Forelimb muscle (tissue), 1 donor: ENCODE results near the gene CENPP. TPM values are rescaled to one million over a fixed set of nuclear protein-coding genes. Genes with fewer than 3 reads are reported as not detected.
A peak's percentile ranks its signal among the peaks of the same experiment; 100 is the strongest.

Experiments
- DNase-seq: peaks from one replicate; pipeline ENCODE4 v3.0.0-alpha.2; 2013; ENCODE audit warnings: low read depth
- polyA plus RNA-seq: library from polyadenylated mRNA; unstranded; fragments of 120-200 nt; gene quantifications from one replicate; pipeline ENCODE4 v1.2.1, GENCODE V29; 2013; ENCODE audit not compliant: insufficient read length

Gene CENPP
- 3.9 TPM for polyA plus RNA-seq

DNA sequence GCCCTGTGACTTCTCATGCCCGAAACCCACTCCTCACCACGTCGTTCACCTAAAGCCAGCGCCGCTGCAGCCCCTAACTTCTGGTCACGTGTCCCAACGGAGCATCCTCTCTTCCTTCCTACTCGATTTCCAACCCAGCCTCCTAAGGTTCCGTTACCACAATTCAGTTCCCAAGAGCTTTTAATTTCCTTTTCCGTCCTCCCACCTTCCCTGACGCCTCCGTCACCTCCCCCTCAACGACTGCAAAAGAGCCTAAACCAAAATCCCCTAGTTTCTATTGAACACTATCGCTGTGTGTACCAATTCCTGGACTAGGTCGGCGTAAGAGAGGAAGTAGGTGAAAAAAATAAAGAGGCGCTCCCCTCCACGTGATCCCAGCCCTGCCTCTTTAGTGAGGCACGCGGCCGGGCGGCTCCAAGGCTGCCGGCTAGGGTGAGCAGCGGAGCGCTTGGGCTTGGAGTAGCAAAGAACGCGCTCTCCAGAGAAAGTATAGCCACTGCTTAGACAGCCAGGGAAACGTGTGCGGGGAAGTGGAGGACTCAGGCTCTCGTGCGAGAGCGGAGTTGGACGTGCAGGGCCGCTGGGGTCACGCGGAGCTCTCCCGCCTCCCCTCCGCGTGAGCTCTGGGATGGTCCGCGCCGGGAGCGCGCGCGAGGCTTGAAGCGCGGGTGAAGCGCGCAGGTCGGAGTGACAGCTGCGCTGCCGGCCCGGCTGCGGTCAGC, at the start of gene CENPP, which contains the start of gene NOL8:
Gene CENPP (plus strand): TSS at position 685 of the 722 bp plus-strand sequence.
Gene NOL8 (minus strand): TSS at position 82 of the 722 bp plus-strand sequence. CDS start 1,189 bp downstream, outside the sequence.
- peak; percentile 72 for DNase-seq

DNA sequence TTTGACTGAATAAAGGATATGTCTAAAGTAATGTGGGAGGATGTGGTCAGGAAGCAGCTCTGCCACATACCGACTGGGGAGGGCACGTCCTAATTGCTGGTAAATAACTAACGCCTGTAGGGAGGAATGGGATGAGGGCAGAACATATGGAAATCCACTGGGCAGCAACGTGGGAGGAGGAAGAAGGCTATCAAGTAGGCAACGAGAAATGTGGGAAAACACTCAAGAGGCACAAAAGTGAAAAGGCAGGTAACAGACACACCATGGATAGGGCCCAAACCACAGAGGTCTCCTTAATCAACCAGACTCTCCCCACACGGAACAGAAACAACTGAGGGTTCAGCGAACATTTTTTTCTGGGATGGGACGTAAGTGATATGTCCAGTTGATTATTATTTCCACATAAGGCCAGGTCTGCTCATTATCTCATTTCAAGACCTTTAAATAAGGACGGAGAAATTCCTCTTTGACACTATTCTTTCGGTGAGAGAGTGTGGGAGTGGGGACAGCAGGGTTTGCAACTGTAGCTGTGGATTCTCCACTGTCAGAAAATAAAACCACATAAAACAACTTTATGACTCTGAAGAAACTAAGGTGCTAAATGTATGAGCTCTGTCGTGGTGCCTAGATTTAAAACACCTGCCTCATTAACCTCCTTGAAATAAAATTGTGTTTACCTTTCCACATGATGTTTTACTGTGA, 49.3 kb upstream of the CENPP start:
- DNase-seq: no peak

DNA sequence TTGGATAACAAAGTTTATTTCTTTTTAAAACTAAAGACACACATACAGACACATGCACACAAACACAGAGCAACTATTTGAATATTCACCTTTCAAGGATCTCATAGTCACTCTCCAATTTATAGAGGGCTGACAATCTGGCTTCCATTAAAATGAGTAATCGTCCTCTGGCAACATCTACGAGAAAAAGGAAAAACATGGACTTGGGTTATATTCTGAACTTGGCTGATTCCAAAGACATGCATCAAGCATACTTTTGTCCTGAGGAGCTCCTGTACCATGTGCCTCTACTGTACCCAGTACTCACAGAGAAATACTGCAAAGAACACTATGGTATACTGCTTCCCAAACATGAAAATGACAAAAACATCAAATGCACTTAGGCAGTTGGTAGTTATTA, 47.6 kb upstream of the CENPP start:
- no peak for DNase-seq

DNA sequence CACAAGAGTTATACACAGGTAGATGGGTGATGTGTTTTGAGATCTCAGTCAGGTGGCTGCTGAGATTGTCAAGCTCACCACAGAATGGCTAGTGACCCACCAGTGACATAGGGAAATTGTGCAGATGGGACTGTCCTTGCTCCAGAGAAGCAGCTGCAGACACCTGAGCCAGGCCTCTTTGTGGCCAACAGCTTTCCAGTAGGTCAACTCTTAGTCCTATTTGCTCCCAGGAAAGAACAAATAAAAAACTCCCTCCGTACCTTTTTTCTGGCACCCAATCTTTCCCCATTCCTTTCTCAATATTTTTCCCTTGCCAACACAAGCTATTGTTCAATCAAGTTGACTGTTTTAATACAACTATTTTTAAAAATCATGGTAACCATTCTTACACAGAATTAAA, 46.5 kb upstream of the CENPP start:
- DNase-seq: no peak

DNA sequence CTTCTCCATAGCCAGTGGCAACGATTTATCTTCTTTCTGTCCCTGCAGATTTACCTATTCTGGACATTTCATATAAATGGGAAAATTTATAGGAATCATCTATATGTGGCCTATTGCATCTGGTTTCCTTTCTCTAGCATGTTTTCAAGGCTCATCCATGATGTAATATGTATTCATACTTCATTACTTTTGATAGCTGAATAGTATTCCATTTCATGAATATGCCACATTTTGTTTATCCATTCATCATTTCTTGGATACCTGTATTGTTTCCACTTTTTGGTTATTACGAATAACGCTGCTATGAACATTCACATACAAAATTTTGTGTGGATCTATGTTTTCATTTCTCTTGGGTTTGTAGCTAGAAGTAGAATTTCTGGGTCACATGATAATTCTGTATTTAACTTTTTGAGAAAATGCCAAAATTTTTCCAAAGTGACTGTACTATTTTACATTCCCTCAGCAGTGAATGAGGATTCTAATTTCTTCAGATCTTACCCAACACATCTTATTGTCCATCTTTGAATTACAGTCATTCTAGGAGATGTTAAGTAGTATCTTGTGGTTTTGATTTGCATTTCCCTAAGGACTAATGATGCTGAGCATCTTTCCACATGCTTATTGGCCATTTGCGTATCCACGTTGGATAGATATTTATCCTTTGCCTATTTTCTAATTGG, 35.9 kb upstream of the CENPP start:
- DNase-seq: no peak

DNA sequence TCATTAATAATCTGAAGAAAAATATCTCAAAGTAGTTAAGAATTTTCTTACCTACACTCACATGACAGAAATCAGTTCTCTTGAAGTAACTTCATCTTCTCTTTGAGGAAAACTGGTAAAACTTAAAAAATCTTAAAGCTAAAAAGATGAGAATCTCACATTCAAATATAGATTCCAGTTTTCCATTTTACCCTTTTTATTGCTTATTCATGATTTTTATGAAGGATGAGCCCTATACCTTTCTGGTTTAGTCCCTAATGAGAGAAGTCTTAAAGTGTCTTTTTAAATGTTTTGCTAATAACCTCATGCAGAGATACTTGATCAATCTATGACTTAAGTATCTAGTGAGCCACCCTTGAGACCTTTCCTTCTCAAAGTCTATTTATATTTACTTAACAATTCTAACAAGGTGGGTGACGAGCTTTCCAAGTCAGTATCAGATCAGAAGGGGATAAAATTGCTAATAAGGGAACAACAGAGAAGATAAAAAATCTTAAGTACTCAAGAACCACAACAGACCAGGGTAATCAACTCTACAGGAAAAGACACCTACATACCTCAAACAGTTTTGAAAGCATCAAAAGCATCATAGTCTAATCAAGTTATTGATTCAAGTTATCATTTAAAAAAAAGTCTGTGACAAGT, 34.8 kb upstream of the CENPP start:
- no peak for DNase-seq

DNA sequence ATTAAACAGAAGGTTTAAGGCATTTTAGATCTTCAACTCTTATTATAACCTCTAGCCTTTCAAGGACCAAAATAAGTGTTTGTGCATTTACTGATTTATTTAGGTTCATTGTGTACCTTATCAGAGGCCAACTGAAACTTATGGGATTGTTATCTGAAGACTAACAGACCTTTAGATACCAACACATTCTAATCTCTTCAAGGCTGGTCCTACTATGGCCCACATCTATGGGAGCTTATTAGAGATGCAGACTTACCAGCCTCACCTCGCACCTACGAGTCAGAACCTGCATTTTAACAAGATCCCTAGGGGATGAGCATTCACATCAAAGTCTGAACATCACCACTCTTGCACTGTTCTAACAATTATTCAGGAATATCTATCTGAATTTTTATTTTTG, 34.2 kb upstream of the CENPP start:
- DNase-seq: no peak

DNA sequence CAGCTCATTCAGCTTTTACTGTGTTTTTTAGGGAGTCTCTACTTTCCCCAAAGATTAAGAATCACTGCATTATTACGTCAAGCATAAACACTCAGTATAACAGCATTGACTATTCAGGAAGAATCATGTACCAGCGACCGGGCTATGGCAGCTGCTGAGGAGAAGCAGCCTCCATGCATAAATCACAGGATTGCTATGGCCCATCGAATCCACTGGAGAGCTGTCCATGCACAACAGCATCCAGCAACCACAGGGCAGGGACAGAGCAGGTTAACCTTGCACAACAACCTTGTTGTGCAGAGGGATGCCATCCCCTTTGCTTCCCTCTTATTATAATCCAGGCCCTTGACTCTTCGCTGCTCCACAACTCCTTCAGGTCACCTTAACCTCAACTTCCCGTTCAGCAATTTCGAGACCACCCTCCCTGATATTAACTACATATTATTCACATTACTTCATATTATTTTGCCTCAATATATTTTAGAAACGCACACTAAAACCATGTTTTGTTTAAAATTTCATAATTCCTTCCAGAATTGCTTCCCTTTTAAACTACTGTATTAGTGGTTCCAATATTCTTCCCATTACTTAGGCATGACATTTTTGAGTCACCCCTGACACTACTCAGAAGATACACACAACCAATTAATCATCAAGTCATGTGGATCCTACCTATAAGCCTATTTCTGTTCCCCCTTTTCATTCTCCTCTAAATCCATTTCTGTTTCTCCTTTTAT, 33.2 kb upstream of the CENPP start:
- no peak for DNase-seq

DNA sequence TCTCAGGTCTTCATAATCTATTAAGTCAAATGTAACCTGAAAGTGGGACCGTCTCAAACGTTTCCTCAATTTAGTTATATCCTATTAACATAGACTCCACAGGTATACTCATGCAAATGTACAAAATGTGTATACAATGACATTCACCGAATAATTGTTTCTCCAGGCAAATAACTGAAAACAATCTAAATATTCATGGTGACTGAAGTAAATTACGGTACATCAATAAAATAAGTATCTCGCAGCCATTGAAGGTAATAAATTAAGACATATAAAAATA, 32.7 kb upstream of the CENPP start:
- no peak for DNase-seq

DNA sequence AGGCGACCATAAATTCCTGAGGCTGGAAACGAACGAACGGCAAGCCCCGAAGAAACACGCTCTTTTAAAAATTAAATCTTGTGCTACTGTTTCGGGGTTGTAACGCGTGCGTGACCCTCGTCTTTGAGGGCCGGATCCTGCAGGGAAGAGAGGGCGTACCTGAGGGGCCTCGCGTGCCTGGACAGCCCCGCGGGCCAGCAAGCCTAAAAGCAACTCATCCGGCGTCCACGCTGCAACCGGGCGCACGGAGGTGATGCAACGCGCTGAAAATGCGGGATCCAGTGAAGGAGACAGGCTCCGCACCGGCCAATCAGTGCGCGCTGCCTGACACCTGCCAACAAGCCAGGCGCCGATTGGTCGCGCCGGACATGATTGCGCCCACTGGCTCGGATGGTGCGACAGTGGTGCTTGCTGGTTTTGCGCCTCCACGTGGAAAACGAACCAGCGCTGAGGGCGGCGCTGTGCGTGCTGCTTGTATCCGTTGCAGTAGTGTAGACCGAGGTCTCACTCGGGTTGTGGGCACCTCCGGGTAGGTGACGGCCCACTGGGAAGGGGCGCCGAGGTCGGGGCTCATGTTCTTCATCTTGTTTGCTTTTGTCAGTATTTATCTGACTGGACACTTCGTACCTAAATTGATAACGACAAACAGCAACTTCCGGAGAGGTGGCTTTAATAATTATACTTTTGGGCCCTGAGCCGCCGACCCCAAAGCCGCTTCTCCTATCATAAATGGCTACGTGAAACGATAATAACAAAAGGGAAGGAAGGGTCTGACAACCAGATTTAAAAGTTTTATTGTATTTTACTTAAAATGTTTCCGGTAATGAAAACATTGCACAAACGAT, 32.1 kb upstream of the CENPP start, which contains the start of gene IARS1:
Gene IARS1 (minus strand): TSS at position 246 of the 845 bp plus-strand sequence. CDS start 4,278 bp downstream, outside the sequence.
- DNase-seq: peak; percentile 87

DNA sequence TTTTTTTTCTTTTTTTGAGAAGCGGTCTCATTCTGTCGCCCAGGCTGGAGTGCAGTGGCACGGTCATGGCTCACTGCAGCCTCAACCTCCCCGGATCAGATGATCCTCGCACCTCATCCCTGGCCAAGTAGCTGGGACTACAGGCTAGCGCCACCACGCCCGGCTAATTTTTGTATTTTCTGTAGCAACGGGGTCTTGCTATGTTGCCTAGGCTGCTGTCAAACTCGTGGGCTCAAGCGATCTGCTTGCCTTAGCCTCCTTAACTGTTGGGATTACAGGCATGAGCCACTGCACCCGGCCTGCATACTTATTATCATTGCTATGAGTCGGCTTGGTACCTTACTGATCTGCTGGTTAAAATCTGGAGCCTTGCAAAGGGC, 31.5 kb upstream of the CENPP start:
- no peak for DNase-seq

DNA sequence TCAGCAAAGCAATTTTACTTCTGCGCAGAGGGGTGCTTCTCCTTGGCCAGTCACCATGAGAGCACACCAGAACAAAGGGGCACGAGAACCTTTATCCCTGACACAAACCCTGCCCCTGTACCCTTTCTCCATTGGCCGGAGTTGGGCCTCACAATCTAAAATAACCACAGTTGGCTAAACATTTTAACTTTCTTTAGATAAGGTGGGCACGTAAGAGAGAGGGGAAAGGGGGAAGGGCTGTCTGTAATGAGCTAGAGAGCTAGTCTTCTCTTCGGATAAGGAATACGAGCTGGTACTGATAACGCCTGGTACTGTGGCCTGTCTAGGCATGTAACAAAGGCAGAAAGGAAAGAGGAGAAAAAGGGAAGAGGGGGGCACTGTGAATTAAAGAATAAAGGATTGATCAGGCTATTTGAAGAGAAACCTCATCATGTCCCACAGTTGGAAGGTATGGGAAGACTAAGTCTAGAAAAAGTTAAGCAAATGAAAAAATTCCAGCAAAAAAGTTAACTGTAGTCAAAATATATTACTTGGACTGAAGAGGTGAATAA, 30.4 kb upstream of the CENPP start:
- no peak for DNase-seq

DNA sequence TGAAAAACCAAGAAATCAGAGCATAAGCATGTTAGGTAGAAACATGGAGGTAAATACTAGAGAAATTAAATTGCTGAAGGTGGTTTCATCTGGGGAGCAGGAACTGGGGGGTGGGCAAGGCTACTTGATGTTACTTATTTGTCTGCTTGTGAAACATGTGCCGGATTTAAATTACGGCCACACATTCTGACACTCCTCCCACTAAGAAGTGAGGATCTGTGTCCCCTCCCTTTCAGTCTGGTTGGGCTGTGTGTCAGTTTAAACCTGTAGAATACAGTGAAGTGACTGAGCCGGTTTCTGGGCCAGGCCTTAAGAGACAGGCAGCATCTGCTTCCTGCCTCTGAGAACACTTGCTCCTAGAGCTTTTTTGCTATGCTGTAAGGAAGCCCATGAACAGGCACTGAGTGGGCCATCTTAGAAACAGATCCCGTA, 29.9 kb upstream of the CENPP start:
- DNase-seq: no peak

DNA sequence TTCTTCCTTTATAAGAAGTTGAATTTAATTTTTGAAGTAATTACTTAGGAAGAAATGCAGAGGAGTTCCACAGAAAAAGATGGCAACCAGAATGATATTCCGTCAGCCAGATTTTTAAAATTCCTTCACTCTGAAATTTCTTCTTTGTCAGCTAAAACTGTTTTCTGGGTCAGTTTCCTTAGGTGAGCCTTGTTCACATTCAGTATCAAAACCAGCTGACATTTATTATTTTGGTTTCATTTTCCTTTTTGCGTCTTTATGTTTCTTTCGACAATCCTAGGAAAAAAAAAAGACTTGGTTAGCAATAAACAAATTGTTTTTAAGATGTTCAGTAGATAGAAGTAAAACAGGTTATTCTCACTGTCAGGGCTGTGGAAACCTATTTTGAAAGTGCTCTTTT, 28.1 kb upstream of the CENPP start:
- no peak for DNase-seq

DNA sequence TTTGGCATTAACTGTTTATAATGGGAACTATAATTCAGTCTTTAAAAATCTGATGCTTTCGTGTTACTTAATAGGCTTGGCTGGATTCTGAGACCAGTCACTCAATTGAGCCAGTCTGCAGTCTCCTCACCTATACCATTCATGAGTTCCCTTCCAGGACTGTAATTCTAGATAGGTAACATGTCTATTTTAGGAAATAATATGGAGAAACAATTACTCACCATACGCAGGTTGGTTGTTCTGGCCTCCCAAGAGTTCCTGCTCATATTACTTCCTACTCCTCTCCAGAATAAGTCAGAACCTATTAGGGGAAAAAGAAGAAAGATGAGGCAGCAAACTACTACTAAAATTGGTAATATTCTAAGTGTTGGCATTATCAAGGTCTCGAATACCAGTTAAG, 27.7 kb upstream of the CENPP start:
- DNase-seq: no peak

DNA sequence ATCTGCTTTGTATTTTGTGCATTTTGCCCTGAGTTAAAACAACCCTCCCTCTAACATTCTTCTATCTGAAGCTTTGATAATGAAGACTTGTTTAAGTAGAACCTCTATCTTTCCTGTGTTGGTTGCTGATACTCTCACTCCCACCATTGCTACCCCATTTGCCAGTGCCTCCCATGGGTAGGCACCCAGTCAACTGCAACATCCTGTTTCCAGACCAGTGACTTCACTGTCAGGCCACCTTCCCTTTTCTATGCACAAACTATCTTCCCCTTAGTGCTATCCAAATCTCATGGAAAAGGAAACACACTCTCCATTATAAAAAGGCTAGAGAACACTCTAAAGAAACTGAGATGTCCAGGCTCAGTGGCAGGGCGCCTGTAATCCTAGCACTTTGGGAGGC, 26.6 kb upstream of the CENPP start:
- no peak for DNase-seq

DNA sequence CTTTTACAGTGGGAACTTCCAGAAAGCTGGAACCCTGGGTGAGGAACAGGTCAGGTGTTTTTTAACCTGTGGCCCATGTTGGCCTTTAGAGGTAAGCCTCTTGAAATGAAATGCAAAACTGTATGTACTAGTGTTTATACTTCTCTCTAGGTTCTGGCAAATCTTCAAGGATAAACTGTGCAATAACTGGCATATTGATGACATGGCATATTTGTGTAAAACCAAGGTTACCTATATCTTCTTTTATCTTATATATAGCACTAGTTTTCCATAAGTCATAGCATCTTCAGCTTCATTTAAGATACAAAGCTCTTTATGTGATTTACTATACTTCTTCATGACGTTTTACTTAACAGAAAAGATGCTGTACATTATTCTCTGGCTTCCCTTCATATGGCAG, 24.8 kb upstream of the CENPP start:
- no peak for DNase-seq

DNA sequence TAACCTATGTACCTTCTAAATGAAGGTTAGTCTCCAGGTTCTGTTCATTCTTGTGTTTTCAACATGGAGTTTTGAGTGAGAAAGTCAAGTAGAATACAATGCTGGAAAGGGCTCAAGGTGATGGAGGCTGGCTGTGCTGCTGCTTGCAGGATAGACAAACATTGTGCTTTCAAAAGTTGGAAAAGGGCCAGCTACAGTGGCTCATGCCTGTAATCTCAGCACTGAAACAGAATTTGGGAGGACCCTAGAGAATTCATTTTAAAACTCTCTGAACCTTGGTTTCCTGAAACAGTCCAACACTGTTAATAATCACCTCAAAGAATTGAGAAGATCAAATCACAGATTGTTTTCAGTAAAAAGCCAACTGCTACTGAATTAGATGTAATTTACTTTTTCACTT, 16.9 kb upstream of the CENPP start:
- DNase-seq: no peak

DNA sequence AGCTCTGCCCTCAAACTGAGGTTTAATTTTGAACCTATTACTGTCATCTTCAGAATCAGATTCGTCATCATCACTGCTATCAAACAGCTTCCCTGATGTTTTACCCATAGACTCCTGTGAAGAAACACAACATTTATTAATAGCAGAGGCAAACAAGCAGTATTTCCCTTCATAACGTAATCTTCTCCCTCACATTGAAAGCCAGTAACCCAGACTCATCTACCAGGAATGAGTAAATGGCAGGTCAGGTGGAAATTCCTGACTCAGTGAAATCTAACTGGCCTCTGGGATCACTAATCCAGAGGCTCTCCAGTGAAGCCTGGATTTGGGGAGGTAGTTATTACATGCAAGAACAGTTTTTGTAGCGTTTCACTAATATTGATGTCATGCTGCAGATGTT, 15.2 kb upstream of the CENPP start:
- no peak for DNase-seq

DNA sequence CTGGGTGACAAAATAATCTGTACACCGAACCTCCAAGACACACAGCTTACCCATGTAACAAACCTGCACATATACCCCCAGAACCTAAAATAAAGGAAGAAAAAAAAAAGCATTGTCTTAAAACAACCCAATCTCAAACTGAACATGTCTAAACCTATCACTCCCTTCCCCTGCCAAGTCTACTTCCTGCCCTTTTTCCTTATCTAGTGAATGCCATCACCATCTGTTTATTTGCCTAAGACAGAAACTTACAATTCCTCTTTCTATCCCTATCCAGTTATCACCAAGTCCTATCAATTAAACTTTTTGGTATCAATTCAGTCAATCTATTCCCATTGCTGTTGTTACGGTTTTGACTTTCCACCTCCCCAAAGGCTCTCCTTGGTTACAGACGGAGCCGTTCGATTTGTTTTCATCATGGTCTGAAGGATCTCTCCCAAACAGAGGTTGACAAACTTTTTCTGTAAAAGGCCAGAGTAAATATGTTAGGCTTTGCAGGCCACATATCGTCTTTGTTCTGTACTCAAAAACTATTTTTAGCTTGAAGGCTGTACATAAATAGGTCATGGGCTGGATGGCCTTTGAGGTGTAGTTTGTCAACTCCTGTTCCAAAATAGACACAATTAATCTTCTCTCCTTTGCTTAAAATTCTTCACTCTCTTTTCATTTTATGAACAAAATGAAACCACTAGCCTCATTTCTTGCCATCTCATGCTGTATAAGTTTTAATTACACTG, 12.7 kb upstream of the CENPP start:
- no peak for DNase-seq
